Endodermal cell (in vitro differentiated cells): Measurements from ENCODE around the gene LTBP4. TPM values are rescaled to one million over a fixed set of nuclear protein-coding genes. Genes with fewer than 3 reads are reported as not detected.

ENCODE experiments used
- DNase-seq: peaks from one replicate; pipeline ENCODE4 v3.0.0-alpha.2; 2017
- H3K27ac ChIP-seq: 2 replicates; pipeline ENCODE4 v1.5.1; 2013; ENCODE audit warnings: mild to moderate bottlenecking, low read depth, low read length, moderate library complexity
- H3K27me3 ChIP-seq: 2 replicates; pipeline ENCODE4 v1.6.1; 2013; ENCODE audit warnings: mild to moderate bottlenecking, low read length, moderate library complexity; ENCODE audit not compliant: insufficient read depth, control insufficient read depth, poor library complexity, severe bottlenecking
- H3K36me3 ChIP-seq: 2 replicates; pipeline ENCODE4 v1.7.0; 2013; ENCODE audit warnings: mild to moderate bottlenecking, low read length, moderate library complexity; ENCODE audit not compliant: control insufficient read depth, insufficient read depth
- H3K4me1 ChIP-seq: one replicate; pipeline ENCODE4 v1.7.0; 2013; ENCODE audit warnings: low read length; ENCODE audit not compliant: control insufficient read depth, insufficient read depth
- H3K4me3 ChIP-seq: 2 replicates; pipeline ENCODE4 v1.5.1; 2013; ENCODE audit warnings: mild to moderate bottlenecking, low read length, moderate library complexity
- H3K9ac ChIP-seq: 2 replicates; pipeline ENCODE4 v1.6.1; 2013; ENCODE audit warnings: mild to moderate bottlenecking, low read length, moderate library complexity; ENCODE audit not compliant: poor library complexity, severe bottlenecking; ENCODE audit errors: extremely low read depth
- H3K9me3 ChIP-seq: 2 replicates; pipeline ENCODE4 v1.6.1; 2013; ENCODE audit warnings: mild to moderate bottlenecking, low read length, moderate library complexity; ENCODE audit not compliant: control insufficient read depth
- H3K27ac Mint-ChIP-seq: 2 replicates; pipeline ENCODE4 v1.8.0; 2020; ENCODE audit warnings: mixed read lengths
- H3K27me3 Mint-ChIP-seq: 2 replicates; pipeline ENCODE4 v1.8.0; 2021; ENCODE audit warnings: mild to moderate bottlenecking, mixed read lengths; ENCODE audit not compliant: insufficient read depth
- H3K36me3 Mint-ChIP-seq: 2 replicates; pipeline ENCODE4 v1.8.0; 2020; ENCODE audit warnings: low read depth, mixed read lengths
- H3K4me1 Mint-ChIP-seq: 2 replicates; pipeline ENCODE4 v1.8.0; 2020; ENCODE audit warnings: mixed read lengths
- H3K4me3 Mint-ChIP-seq: 2 replicates; pipeline ENCODE4 v1.8.0; 2020; ENCODE audit warnings: mild to moderate bottlenecking, moderate library complexity, mixed read lengths
- H3K9me3 Mint-ChIP-seq: 2 replicates; pipeline ENCODE4 v1.8.0; 2020; ENCODE audit warnings: mild to moderate bottlenecking, mixed read lengths
- WGBS, 2 experiments: methylation state at CpG; one replicate each; pipeline versions ENCODE4 v1.1.5 to v1.1.7; 2013; ENCODE audit warnings: missing lambda C conversion rate in 2 of 2, mixed read lengths in 1 of 2; ENCODE audit not compliant: insufficient coverage in 1 of 2, insufficient read length in 1 of 2; 5-methylcytosine and 5-hydroxymethylcytosine counted together
- total RNA-seq, 2 donors: library from RNA; stranded (reverse); fragmentation: NEBNext Ultra II Directional in 1 of 2; extraction: Animal tissue kit (Norgen Biotek cat#: 25700) in 1 of 2; gene quantifications; 2 replicates in 1 of 2; 3 replicates in 1 of 2; pipeline ENCODE4 v1.2.1, GENCODE V29; 2021
- TF ChIP-seq, protein P1 (sequence below): fragments of 200-600 bp; sonication (generic); conservative IDR thresholded peaks from 2 replicates; pipeline ENCODE4 v1.5.0; 2021; ENCODE audit warnings: antibody characterized with exemption, mild to moderate bottlenecking

The LTBP4 gene
- total RNA-seq, 2 donors from 2014 or later, result 104 to 133 TPM

GRCh38 chr19:40630571-40631160, 29.5 kb downstream of the LTBP4 start:
- TF ChIP-seq, protein P1, sequence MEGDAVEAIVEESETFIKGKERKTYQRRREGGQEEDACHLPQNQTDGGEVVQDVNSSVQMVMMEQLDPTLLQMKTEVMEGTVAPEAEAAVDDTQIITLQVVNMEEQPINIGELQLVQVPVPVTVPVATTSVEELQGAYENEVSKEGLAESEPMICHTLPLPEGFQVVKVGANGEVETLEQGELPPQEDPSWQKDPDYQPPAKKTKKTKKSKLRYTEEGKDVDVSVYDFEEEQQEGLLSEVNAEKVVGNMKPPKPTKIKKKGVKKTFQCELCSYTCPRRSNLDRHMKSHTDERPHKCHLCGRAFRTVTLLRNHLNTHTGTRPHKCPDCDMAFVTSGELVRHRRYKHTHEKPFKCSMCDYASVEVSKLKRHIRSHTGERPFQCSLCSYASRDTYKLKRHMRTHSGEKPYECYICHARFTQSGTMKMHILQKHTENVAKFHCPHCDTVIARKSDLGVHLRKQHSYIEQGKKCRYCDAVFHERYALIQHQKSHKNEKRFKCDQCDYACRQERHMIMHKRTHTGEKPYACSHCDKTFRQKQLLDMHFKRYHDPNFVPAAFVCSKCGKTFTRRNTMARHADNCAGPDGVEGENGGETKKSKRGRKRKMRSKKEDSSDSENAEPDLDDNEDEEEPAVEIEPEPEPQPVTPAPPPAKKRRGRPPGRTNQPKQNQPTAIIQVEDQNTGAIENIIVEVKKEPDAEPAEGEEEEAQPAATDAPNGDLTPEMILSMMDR, result no peak
- H3K4me3 Mint-ChIP-seq, result no peak overlapping the region
- H3K9me3 Mint-ChIP-seq, result no peaks in the 10 kb centered on the region
- H3K4me1 ChIP-seq, result peaks cover 6% of the 10 kb centered on the region
- no peak overlapping the region for H3K27ac ChIP-seq
- H3K27ac Mint-ChIP-seq, result peak overlapping the region; percentile 84
- DNase-seq, result peak; percentile 52
- 75 to 83% methylated on average over 13 to 16 of the region's 16 CpGs for WGBS, 2 experiments
- H3K4me3 ChIP-seq, result no peak overlapping the region
- H3K9me3 ChIP-seq, result no peaks in the 10 kb centered on the region
- H3K4me1 Mint-ChIP-seq, result peaks cover 26% of the 10 kb centered on the region
- peaks cover 12% of the 10 kb centered on the region for H3K36me3 ChIP-seq
- peaks cover 10% of the 10 kb centered on the region for H3K27me3 Mint-ChIP-seq
- H3K9ac ChIP-seq, result no peak overlapping the region
- peaks cover 7% of the 10 kb centered on the region for H3K27me3 ChIP-seq
- H3K36me3 Mint-ChIP-seq, result peaks cover 39% of the 10 kb centered on the region

GRCh38 chr19:40632311-40633036, 31.3 kb downstream of the LTBP4 start:
- peaks cover 12% of the 10 kb centered on the region for H3K27me3 ChIP-seq
- Mint-ChIP-seq H3K9me3 (no peaks in the 10 kb centered on the region), H3K4me3 (no peak overlapping the region), H3K27ac (peak overlapping the region; percentile 81), H3K36me3 (peaks cover 25% of the 10 kb centered on the region), H3K27me3 (peaks cover 20% of the 10 kb centered on the region), H3K4me1 (peaks cover 26% of the 10 kb centered on the region)
- no peak overlapping the region for H3K4me3 ChIP-seq
- no peaks in the 10 kb centered on the region for H3K9me3 ChIP-seq
- peak overlapping the region; percentile 20 for H3K9ac ChIP-seq
- peaks cover 6% of the 10 kb centered on the region for H3K4me1 ChIP-seq
- DNase-seq, result peak; percentile 89
- TF ChIP-seq, protein P1, result no peak
- peaks cover 8% of the 10 kb centered on the region for H3K36me3 ChIP-seq
- H3K27ac ChIP-seq, result no peak overlapping the region
- 38 to 45% methylated on average over 3 of the region's 3 CpGs for WGBS, 2 experiments

DNA sequence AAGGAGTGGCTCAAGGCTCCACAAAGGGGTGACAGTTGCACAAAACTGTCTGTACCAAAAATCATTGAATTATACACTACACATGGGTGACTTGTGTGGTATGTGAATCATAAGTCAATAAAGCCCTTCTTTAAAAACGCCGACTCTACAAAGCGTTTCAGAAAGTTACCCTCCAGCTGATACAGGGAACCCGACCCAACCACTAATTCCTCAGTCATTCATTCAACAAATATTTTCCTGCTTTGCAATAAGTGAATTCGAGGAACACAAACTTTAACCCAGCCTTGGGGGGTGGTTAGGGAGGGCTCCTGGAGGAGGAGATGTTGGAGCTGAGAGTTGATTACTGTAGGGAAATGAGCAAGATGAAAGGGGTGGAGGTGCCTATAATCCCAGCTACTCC, 32.0 kb downstream of the LTBP4 start:
- Mint-ChIP-seq H3K9me3 (no peaks in the 10 kb centered on the region), H3K36me3 (peaks cover 20% of the 10 kb centered on the region), H3K4me3 (no peak overlapping the region), H3K27me3 (peaks cover 20% of the 10 kb centered on the region), H3K4me1 (peaks cover 26% of the 10 kb centered on the region), H3K27ac (peak overlapping the region; percentile 81)
- H3K9me3 ChIP-seq, result no peaks in the 10 kb centered on the region
- peaks cover 6% of the 10 kb centered on the region for H3K4me1 ChIP-seq
- H3K4me3 ChIP-seq, result no peak overlapping the region
- no peak for DNase-seq
- WGBS, 2 experiments, result 76% methylated on average over 5 of the region's 5 CpGs; no CpG with 5 or more reads in 1 of the 2 experiments
- TF ChIP-seq, protein P1, result no peak
- H3K27ac ChIP-seq, result no peak overlapping the region
- peaks cover 12% of the 10 kb centered on the region for H3K27me3 ChIP-seq
- peaks cover 3% of the 10 kb centered on the region for H3K36me3 ChIP-seq
- H3K9ac ChIP-seq, result no peak overlapping the region
